GM19395 (cell line): ENCODE results near the gene PHOSPHO1.

ENCODE experiments used
- ATAC-seq: cut with Tn5 transposase; IDR thresholded peaks from one replicate; pipeline ENCODE4 v1.9.1; 2021; ENCODE audit warnings: mild to moderate bottlenecking, moderate library complexity; ENCODE audit not compliant: unreplicated experiment

PHOSPHO1 gene

GRCh38 chr17:49223168-49223516, 7.4 kb downstream of the PHOSPHO1 start:
- ATAC-seq, result no peak

DNA sequence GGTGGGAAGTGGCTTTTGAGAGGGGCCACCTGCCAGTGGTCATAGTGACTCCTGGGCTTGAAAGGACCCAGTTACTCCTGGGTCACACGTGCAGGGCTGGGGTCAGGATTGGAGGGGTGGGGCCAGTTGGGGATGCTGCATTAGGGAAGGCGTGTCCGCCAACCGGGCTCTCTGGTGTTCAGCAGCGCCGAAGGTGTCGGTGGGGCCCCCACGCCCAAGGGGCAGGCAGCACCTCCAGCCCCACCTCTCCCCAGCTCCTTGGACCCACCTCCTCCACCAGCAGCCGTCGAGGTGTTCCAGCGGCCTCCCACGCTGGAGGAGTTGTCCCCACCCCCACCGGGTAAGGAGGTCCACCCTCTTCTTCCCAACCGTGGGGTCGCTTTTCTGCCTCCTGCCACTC, 10.6 kb downstream of the PHOSPHO1 start:
- no peak for ATAC-seq

GRCh38 chr17:49218941-49219913, 11.4 kb downstream of the PHOSPHO1 start:
- no peak for ATAC-seq

DNA sequence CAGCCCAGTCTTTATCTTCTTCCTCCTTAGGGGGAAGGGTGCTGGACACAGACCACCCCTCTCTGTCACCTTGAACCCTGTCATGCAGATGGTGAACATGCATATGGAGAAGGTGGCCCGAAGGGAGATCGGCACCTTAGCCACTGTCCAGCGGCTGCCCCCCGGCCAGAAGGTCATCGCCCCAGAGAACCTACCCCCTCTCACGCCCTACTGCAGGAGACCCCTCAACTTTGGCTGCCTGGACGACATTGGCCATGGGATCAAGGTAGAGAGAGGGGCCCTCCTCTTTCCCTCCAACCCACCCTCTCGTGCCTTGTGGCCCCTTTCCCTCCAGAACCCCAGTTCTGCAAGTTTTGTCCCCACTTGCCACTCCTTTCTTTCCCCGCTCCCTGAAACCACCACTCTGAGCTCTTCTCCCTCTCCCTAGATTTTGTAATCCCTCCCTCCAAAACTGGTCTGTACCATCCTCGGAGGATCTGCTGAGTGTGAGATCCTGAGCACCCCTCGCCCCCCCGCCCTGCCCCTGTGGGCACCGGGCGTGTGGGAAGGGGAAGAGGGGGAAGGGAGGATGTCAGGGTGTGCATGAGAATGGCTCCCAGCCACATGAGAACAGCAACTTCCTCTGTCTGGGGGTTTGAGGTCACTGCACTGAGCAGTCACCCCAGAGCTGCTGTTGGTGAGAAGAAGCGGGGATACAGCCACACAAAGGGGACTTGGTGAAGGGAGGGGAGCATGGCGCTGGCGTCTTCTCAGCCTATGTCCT, 12.8 kb downstream of the PHOSPHO1 start:
- peak; percentile 47 for ATAC-seq

DNA sequence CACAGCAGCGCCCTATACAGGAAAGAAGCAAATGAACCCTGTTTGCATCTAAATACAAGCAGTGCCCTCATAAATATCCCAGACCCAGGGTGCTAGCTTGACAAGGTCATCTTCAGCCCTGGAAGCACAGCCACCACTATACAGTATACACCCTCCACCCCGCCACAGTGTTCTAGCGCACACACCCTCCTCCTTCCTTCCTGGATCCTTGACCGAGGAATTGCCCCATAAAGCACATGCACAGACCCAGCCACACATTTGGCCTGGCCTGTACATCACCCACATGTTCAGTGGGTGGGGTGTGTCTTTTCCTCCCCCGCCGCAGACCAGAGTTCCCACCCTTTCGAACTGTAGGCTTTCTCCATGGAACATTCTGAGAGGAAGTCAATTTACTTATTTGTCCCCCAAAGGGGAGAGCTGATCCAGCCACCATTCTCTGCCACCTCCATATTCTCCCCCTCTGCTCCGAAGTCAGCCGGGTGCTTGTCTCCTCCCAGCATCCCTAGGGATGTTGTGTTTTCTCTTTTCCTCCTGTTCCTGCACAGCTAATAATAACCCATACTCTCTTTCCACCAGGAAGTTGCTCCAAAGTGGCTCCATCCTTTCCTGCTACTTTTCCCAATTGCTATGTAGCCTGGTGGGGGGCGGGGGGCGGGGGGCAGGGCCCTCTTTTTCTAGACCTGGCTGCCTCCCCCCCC, 13.5 kb downstream of the PHOSPHO1 start:
- ATAC-seq, result no peak

DNA sequence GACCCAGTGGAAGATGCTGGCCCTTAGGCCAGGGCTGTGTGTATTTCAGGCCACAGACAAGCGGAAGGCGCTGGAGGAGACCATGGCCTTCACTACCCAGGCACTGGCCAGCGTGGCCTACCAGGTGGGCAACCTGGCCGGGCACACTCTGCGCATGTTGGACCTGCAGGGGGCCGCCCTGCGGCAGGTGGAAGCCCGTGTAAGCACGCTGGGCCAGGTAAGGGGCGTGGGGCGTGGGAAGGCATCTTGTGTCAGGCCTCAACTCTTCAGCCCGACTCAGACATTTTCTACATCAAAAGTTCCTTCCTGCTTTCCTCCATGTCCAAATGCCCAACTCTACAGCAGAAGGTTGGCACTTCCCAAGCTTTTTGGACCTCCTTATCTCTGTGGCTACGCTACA, 14.1 kb downstream of the PHOSPHO1 start:
- ATAC-seq, result no peak

DNA sequence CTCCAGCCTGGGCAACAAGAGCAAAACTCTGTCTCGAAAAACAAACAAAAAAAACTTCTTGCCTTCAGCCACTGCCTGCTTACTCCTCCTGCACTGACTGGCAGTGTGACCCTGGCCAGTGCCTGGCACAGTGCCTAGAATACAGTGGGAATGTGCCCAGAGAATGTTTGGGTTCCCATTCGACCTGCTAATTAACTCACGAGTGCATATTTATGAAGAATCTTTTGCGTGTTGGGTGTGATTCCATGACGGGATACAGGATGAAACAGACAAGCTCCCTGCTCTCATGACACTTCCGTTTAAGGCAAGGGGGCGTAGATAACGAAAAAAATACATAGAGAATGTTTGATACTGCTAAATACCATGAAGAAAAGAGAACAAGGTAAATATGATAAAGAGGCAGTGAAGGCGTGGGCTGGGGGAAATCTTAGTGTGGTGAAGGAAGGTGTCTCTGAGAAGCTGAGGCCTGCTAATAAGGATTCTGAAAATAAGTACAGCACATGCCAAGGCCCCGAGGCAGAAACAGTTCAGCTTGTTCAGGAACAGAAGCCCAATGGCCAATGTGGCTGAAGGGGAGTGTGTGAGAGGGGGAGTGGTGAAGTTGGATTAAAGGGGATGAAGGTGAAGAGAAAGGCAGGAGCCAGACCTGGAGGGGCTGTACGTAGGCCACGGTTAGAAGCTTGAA, 15.8 kb downstream of the PHOSPHO1 start:
- no peak for ATAC-seq

DNA sequence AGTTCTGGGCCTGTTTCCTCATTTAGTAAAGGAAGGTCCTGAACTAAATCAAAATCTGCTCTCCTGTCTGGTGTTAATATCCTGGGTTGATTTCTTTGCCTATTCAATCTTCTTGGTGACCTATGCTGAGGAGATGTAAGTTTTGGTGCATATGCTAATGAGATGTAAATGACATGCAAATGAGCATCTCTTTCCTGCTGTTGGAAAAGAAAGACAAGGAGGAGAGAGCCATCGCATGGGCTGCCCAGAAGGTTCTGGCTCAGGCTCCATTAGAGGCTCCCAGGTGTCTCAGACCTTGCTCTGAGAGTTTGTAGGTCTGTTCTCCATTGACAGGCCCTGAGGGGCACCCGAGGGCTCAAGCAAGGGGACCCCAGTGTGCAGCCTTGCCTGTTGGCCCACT, 16.7 kb downstream of the PHOSPHO1 start:
- ATAC-seq, result no peak

DNA sequence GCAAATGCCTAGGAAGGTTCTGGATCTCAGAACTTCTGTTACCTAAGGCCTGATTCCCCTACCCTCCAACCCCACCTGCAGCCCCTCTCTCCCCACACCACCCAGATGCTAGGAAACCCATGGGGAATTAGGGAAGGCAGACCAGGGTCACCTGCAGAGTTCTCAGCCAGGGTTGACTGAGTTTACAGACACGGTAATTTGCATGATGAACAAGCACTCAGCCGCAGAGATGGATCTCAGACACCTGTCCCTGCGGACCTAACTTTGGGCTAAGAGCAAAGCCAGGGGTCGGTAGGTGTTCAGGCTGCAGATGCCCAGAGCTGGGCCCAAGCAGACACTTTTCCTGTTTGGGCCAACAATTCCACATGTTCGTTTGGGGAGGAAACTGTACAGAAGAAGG, 17.2 kb downstream of the PHOSPHO1 start:
- ATAC-seq, result no peak

DNA sequence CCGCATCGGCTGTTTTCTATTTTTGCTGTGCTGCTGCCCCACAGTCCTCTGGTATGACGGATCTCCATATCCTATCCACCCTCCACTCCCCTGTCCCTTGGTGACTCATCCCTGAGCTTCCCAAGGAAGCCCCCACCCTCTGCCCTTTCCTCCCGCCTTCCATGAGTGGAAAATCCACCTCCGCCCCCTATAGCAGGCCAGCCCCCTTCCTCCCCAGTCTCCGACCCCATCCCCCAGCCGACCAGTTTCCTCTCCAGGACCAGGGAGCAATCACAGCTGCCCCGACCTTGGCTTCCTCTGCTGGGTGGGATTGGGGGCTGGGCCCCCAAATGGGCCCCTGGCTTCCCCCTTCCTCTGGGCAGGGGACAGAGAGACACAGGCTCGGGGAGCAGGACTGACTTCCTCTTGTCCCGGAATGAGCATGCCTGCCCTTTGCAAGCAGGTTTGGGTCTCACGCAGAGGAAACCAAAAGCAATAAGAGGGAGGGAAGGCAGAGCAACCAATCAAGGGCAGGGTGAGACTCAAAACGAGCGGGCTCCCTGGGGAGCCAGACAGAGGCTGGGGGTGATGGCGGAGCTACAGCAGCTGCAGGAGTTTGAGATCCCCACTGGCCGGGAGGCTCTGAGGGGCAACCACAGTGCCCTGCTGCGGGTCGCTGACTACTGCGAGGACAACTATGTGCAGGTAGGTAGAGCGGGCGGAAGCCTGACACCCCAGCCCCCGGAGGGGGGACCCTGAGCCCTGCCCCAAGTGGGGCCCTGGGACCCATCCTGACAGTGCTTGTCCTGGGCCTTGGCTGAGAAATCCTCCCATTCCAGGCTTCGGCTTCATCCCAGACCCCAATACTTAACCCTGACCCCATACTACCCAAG, 20.2 kb downstream of the PHOSPHO1 start, which contains the start of the genes ABI3 and GNGT2:
ABI3 (plus strand) TSS at position 550 of the 872 bp plus-strand sequence; CDS start at position 568, 18 bp downstream.
GNGT2 (minus strand) TSS at position 417 of the 872 bp plus-strand sequence. CDS start 3,152 bp downstream, outside the sequence.
- ATAC-seq, result peak; percentile 83

DNA sequence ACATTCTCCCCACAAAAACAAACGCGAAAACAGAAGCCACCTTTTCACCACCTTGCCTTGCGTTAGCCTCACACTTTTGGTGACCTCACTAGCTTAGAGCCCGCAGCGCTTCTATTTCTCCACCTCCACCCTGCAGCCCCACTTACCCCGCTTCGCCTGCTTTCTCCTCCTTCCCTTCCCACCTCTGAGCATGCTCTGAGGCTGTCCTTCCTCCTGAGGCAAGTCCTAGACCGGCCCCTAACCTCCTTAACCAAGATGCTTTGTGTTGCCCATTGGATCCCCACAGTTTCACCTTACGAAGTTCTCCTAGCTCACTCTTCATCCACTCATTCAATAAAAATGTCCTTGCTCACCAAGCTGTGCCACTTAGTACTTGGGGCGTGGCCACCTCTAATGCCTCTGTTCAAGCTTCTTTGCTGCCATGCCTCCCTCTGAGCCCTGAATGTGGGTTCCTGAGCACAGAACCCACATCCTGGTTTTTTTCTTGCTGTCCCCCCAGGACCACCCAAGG, 21.5 kb downstream of the PHOSPHO1 start:
- no peak for ATAC-seq

- no peak for ATAC-seq
Observed at GRCh38 chr17:49204516-49204915, 26.1 kb downstream of the PHOSPHO1 start.

DNA sequence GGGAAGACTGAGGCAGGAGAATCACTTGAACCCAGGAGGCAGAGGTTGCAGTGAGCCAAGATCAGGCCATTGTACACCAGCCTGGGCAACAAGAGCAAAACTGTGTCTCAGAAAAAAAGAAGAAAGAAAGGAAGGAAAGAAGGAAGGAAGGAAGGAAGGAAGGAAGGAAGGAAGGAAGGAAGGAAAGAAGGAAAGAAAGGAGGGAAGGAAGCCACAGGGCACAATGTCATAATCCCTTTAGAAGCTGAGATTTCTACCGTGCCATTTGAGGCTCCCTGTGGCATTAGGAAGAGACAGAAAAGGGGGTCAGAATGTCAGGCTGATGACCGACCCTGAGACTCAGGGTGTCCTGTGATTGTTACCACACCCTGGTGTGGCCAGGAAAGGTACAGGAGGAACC, 26.8 kb downstream of the PHOSPHO1 start:
- ATAC-seq, result no peak

- no peak for ATAC-seq
Observed at GRCh38 chr17:49201481-49201927, 29.1 kb downstream of the PHOSPHO1 start.

DNA sequence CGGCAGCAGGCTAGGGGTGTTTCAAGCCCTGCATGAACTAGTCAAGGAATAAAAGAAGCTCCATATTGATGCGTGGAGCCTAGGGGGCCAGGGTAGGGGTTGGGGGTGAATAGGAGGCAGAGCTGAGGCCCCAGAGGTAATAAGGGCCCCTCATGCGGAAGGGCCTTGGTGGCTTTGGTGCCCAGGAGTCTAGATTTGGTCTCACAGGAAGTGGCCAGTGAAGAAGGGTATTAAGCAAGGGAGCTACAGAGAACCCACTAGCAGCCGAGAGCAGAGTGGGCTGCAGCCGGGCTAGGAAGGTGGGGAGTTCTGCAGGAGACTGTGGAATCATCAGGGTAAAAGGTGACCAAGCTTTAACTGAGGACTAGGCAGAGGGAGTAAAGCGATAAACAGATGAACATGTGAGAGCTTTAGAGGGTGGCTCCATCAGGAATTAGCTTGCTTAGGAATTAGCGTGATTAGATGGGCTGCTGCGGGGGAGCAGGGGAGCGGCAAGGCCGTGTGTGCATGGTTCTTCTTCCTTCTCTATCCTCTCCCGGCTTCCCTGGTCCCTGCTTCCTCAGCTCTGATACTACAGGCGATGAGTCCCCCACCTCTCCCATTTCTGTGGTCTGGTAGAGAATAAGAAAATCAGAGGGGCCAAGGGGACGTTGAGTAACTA, 30.0 kb downstream of the PHOSPHO1 start:
- ATAC-seq, result no peak

- no peak for ATAC-seq
Observed at GRCh38 chr17:49198211-49198610, 32.4 kb downstream of the PHOSPHO1 start.

DNA sequence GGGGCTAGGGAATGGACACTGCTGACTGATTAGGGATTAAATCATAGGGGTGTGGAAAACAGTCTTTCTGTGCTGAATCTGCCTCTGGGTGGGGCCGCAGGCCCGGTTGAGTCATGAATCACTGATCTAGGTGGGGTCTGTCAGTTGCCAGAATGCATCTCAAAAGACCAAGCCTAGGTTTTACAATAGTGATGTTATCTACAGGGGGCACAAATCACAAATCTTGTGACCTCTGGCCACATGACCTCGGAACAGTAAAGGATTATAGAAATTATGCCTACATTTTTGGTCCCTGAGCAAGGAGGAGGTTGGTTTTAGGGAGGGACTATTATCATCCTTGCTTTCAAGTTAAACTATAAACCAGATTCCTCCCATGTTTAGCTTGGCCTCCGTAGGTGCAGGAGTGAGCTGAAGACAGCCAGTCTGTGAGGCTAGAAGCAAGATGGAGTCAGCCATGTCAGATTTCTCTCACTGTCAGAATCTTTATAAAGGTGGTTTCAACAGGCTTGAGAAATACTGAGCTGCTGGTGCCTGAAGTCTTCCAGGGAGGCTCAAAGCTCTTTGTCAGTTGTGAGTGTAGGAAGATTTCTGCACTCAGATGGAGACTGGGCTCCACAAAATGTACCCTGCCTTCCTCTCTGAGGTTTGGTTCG, 33.1 kb downstream of the PHOSPHO1 start:
- no peak for ATAC-seq

GRCh38 chr17:49196520-49196919, 34.1 kb downstream of the PHOSPHO1 start:
- ATAC-seq, result no peak
